Ammon's horn (tissue), 1 donor: ENCODE measurements around the gene TMEM129.
A peak's percentile ranks its signal among the peaks of the same experiment; 100 is the strongest.

ENCODE experiments used
- DNase-seq: peaks from one replicate; pipeline ENCODE4 v3.0.0-alpha.2; 2016; ENCODE audit warnings: low spot score

Gene TMEM129

DNA sequence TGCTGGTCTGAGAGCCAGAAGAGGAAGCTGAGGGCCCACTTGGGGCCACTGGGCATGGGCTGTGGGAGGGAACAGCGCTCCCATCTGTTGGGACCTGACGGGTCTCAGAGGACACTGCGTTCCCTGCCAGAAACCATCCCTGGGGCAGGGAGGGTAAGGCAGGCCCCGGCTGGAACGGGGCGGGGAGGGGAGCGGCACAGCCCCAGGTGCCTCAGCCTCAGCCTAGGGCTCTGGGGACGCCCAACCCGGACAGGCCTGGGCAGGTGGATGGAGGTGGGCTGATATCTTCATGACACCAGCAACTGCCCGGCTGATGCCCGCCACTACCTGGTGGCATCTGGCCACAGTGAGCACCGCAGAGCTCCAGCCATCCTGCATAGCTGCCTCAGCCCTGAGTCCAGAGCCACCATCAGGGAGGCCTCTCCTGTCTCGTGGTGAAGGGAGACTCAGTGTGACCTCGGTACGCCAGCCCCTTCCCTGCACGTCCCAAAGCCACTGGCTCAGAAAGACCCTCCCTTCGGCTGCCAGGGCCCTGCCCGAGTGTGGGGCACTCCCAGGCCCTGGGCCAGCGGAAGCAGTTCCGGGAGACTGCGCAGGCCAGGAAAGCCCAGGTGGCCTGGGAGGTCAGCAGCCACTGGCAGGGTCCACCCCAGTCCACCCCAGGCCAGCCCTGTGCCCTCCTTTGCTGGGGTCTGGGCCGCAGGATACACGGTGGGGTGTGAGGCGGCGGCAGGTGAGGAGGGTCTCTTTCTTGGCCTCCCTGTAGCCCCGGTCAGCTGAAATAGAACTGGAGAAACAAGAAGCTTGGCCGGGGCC is 37.4 kb upstream of the TMEM129 start:
- DNase-seq = no peak

DNA sequence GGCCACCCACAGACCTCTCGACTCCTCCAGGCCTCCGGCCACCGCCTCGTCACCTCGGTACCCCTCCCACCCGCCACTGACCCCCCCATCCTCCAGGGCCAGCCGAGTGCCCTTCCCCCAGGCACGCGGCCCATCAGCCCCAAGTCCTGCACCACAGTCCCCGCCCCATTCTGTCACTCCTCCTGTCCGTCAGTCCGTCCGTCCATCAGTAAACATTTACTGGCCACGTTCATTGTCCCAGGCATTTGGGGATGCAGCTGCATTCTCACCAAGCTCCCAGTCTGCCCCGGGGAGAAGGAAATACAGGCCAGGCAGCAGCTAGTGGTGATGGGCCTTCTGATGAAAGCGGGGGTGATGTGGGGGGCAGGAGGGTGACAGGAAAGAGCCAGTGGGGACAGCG is 36.7 kb upstream of the TMEM129 start:
- DNase-seq = no peak

GRCh38 chr4:1756893-1757779 is 36.0 kb upstream of the TMEM129 start:
- no peak for DNase-seq

DNA sequence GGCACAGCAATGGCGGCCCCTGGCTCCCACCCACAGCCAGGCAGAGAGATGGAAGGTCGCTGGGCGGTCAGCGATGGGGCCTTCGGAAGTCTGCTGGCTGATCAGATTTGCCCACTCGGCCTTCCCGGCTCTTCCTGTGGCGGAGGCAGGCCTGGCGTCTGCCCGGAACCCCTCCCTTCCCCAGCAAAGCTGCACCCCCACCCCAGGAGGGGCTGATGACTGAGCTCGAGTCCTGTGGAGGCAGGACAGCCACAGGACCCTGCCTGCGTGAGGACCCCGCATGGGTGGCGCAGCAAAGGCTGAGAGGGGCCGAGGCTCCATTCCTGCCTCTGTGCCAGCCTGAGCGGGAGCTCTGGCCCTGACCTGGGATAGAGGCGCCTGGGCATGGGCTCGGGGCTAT is 35.0 kb upstream of the TMEM129 start:
- DNase-seq = no peak

GRCh38 chr4:1755297-1755696 is 34.2 kb upstream of the TMEM129 start:
- DNase-seq = no peak

- DNase-seq = no peak
These were observed 33.2 kb upstream of the TMEM129 start for GRCh38 chr4:1754336-1754735.

DNA sequence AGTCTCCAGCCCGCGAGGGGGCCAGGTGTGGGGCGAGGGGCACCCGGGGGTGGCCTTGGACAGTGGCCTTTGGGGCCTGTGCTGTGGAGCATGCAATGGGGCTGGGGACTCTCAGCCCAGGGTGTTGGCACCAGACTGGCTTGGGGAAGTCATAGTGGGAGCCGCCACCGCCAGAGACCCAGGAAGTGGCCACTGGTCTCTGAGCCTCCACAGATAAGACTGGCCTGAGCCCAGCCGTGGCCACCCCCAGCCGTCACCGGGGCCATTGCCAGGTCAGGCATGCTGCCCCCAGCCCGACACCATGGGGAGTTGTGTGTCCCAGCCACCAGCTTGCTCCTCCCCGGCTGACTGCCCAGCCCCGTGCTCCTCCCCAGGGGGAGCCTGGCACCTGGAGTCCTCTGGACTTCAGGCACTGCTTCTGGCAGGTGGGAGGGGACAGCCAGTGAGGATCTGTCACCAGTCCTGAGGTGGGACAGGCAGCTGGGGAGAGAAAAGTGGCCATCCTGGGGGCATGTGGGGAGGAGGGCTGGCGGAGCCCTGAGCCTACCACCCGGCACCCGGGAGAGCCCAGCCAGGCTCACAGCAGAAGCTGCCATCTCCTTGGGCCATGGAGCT is 32.7 kb upstream of the TMEM129 start:
- no peak for DNase-seq

- no peak for DNase-seq
These were observed 32.2 kb upstream of the TMEM129 start for GRCh38 chr4:1753294-1753696.

DNA sequence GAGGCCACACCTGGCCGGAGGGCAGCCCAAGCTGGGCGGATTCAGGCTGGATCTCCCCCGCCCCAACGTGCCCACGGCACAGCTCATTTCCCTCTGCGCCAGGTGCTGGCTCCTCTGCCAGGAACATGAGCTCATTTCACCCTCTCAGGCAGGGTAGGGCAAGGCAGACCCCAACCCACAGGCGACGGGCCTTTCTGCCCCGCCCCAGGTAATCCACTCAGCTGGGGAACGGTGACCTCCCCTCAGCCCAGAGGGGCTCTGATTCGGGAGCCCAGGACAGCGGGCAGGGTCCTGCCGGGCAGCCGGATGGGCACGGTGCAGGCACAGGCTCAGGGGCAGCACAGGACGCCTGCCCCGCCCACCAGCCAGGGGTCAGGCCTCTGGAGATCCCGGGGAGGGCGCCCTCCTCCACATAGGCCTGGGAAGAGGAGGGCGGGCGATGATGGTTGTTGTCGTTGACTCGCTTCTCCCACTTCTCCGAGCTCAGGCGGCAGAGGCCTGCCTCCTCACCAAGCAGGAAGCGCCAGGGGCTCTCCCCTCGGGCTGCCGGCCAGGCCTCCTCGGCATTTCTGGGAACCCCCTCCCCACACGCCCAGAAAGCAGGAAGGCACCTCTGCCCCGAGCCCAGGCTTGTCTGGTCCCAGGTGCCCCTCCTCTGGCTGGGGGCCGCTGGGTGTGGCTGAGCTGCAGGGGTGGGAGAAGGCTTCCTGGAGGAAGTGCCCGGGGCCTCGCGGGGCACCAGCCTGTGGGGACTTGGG is 31.3 kb upstream of the TMEM129 start:
- DNase-seq = no peak

DNA sequence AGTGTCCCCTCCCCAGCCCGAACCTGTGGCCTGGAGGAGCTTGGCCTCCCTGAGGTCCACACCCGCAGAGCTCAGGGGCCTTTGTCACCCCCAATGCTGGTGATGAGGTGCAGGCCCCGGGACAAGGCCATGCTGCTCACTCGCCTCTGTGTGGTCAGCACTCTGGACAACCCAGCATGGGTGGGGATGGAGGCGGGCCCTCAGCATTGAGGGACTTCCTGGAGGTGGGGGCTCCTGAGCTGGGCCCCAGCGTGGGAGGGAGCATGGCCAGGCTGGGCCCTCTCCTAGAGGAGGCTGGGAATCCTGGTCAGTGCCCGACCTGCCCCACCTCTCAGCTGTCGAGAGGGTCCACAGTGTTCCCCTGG is 30.8 kb upstream of the TMEM129 start:
- no peak for DNase-seq

DNA sequence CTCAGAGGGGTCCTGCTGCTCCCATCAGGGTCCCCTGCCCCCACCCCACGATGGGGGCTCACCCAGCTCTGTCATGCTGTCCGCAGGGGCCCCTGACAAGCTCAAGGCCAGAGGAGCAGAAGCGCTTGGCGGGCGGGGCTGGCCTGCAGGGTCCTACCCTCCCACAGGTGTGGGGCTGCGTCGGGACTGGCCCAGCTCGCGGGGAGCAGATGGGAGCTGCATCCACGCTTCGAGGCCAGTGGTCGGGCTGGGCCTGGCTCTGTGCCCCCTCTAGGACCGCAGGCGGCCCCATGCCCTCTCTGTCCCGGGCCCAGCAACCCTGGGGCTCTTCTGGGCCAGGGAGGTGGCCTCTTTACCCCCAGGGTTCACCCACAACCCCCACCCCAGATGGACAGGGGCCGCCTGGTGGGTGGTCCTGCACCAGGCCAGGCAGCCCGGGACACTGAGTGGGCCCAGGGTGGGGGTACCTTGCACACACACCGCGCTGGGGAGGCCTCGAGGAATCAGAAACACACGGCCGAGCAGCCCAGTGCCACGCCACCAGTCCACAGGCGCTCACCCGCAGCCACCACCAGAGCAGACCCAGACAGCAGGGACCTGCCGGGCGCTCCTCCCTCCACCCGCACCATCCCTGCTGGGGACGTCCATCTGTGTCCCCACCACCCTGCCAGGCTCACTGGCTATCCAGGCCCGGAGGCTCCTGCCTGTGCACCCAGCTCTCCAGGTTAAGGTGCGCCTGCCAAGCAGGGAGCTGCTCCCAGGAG is 30.2 kb upstream of the TMEM129 start:
- DNase-seq = no peak

GRCh38 chr4:1750381-1751154 is 29.4 kb upstream of the TMEM129 start:
- no peak for DNase-seq

- DNase-seq = no peak
These were observed 28.7 kb upstream of the TMEM129 start for GRCh38 chr4:1749826-1750225.

- no peak for DNase-seq
These were observed 28.2 kb upstream of the TMEM129 start for GRCh38 chr4:1749370-1749769.

GRCh38 chr4:1748465-1748995 is 27.4 kb upstream of the TMEM129 start:
- DNase-seq = peak; percentile 56

DNA sequence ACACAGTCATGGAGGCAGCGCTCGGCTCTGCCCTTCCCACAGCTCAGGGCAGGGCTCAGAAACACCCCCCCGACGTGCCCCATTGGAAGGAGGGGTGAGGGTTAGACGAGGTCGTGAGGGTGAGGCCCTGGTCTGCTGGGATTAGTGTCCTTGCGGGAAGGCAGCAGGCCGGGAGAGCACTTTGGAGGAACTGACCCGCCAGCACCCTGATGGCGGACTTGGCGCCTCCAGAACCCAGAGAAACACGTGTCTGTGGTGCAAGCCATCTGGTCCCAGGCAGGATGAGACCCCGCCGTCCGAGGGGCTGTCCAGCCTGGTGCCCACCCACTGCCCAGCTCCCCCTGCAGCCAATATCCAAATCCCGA is 26.5 kb upstream of the TMEM129 start:
- DNase-seq = no peak

GRCh38 chr4:1746919-1747602 is 25.9 kb upstream of the TMEM129 start:
- DNase-seq = peak; percentile 58

- DNase-seq = no peak
These were observed 25.2 kb upstream of the TMEM129 start for GRCh38 chr4:1746265-1746691.

DNA sequence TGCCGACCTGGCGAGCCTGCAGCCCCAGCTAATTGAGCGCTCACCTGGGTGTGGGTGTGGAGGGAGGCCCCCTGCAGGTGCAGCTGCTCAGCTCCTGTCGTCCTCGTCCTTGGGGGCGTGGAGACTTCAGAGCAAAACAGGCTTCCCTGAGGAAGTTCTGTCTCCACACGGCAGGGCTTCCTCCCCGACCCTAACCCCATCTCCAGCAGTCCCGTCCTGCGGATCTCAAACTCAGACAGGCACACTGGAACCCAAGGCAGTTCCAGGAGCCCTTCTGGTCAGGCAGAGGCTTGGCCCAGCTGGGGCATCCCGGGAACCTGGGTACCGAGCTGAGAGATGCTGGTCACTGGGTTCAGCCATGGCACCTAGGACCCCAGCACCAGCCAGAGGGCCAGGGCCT is 24.6 kb upstream of the TMEM129 start:
- no peak for DNase-seq

DNA sequence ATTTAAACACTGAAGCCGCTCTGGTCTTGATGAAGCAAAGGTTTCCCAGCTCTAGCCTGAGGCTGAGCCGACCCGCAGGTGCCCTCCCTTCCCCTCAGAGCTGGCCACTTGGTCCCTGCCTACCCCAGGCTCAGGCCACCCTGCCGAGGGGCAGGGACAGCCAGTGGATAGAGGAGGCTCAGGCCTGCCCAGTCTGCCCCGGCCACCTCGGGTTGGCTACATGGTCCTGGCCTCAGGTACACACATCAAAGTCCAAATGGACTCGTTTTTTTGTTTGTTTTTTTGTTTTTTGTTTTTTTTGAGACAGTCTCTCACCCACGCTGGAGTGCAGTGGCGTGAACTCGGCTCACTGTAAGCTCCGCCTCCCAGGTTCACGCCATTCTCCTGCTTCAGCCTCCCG is 24.0 kb upstream of the TMEM129 start:
- no peak for DNase-seq
